GM23338 (cell line): ENCODE data around the gene LAYN. TPM values are rescaled to one million over a fixed set of nuclear protein-coding genes. Genes with fewer than 3 reads are reported as not detected.

Experiments
- ATAC-seq: fragments of 200-7000 bp; cut with Tn5 transposase; 3 replicates; pipeline ENCODE4 v1.9.1; 2020
- DNase-seq: peaks from one replicate; pipeline ENCODE4 v3.0.0-alpha.2; 2015; ENCODE audit warnings: low spot score
- H2AFZ ChIP-seq: fragments of 200-600 bp; sonication (generic); 2 replicates; pipeline ENCODE4 v1.8.0; 2016; ENCODE audit warnings: antibody characterized with exemption, mild to moderate bottlenecking, moderate library complexity
- H3F3A ChIP-seq: fragments of 200-600 bp; sonication (generic); replicated peaks from 2 replicates; pipeline ENCODE4 v1.8.0; 2017; ENCODE audit warnings: antibody characterized with exemption, mixed run types, low read depth
- H3K27ac ChIP-seq: fragments of 200-600 bp; sonication (generic); 2 replicates; pipeline ENCODE4 v1.6.1; 2016; ENCODE audit warnings: low read depth
- H3K27me3 ChIP-seq: fragments of 200-600 bp; sonication (generic); 2 replicates; pipeline ENCODE4 v1.8.0; 2016; ENCODE audit warnings: mild to moderate bottlenecking, mixed run types, moderate library complexity; ENCODE audit not compliant: insufficient read depth
- H3K36me3 ChIP-seq: fragments of 200-600 bp; sonication (generic); 2 replicates; pipeline ENCODE4 v1.8.0; 2016; ENCODE audit warnings: mild to moderate bottlenecking; ENCODE audit not compliant: insufficient read depth
- H3K4me1 ChIP-seq: fragments of 200-600 bp; sonication (generic); 2 replicates; pipeline ENCODE4 v1.8.0; 2016; ENCODE audit warnings: mild to moderate bottlenecking, moderate library complexity; ENCODE audit not compliant: insufficient read depth
- H3K4me2 ChIP-seq: fragments of 200-600 bp; sonication (generic); 2 replicates; pipeline ENCODE4 v1.7.1; 2017; ENCODE audit warnings: mixed run types
- H3K4me3 ChIP-seq: fragments of 200-600 bp; sonication (generic); 2 replicates; pipeline ENCODE4 v1.6.1; 2016; ENCODE audit warnings: mixed run types
- H3K79me2 ChIP-seq: fragments of 200-600 bp; sonication (generic); replicated peaks from 2 replicates; pipeline ENCODE4 v1.8.0; 2017; ENCODE audit warnings: mild to moderate bottlenecking; ENCODE audit not compliant: insufficient read depth
- H3K9me2 ChIP-seq: fragments of 200-600 bp; sonication (generic); 2 replicates; pipeline ENCODE4 v1.8.0; 2017; ENCODE audit not compliant: insufficient read depth
- H4K20me1 ChIP-seq: fragments of 200-600 bp; sonication (generic); replicated peaks from 2 replicates; pipeline ENCODE4 v1.8.0; 2017; ENCODE audit warnings: mild to moderate bottlenecking; ENCODE audit not compliant: insufficient read depth
- H3K27ac Mint-ChIP-seq: 2 replicates; pipeline ENCODE4 v1.8.0; 2020; ENCODE audit warnings: inconsistent platforms, mild to moderate bottlenecking, moderate library complexity, mixed read lengths
- H3K27me3 Mint-ChIP-seq: 3 replicates; pipeline ENCODE4 v1.8.0; 2022; ENCODE audit warnings: low read depth, mild to moderate bottlenecking, moderate library complexity, mixed read lengths, inconsistent platforms; ENCODE audit not compliant: insufficient read depth, poor library complexity
- H3K36me3 Mint-ChIP-seq: 3 replicates; pipeline ENCODE4 v1.8.0; 2021; ENCODE audit warnings: low read depth, mild to moderate bottlenecking, inconsistent platforms, moderate library complexity, mixed read lengths
- H3K4me1 Mint-ChIP-seq: 3 replicates; pipeline ENCODE4 v1.8.0; 2020; ENCODE audit warnings: mild to moderate bottlenecking, inconsistent platforms, mixed read lengths
- H3K4me3 Mint-ChIP-seq: 3 replicates; pipeline ENCODE4 v1.8.0; 2021; ENCODE audit warnings: moderate library complexity, mild to moderate bottlenecking, inconsistent platforms, mixed read lengths
- H3K9me3 Mint-ChIP-seq: 3 replicates; pipeline ENCODE4 v1.8.0; 2020; ENCODE audit warnings: moderate library complexity, mild to moderate bottlenecking, inconsistent platforms, mixed read lengths
- CREB1 ChIP-seq: fragments of 250-450 bp; sonication (Bioruptor Pico); IDR thresholded peaks from 2 replicates; pipeline ENCODE4 v1.5.0; 2020; ENCODE audit warnings: low read depth, mild to moderate bottlenecking, moderate library complexity
- CTCF ChIP-seq, 2 experiments: fragments of 200-600 bp in 1 of 2; sonication (generic) in 1 of 2; conservative IDR thresholded peaks; 2 replicates each; pipeline versions ENCODE4 v1.5.1 to v1.6.1; 2016 to 2017; ENCODE audit warnings: antibody characterized with exemption in 2 of 2, low read depth in 2 of 2, mild to moderate bottlenecking in 2 of 2, moderate library complexity in 1 of 2
- ETS1 ChIP-seq: IDR thresholded peaks from 2 replicates; pipeline ENCODE4 v1.6.1; 2016; ENCODE audit warnings: antibody characterized with exemption
- EZH2 ChIP-seq: fragments of 200-600 bp; sonication (generic); IDR thresholded peaks from one replicate; pipeline ENCODE4 v1.8.0; 2017; ENCODE audit warnings: antibody characterized with exemption, mild to moderate bottlenecking, low read depth; ENCODE audit not compliant: unreplicated experiment
- EZH2phosphoT487 ChIP-seq: fragments of 200-600 bp; sonication (generic); IDR thresholded peaks from one replicate; pipeline ENCODE4 v1.8.1; 2018; ENCODE audit warnings: antibody characterized with exemption; ENCODE audit not compliant: unreplicated experiment
- JUNB ChIP-seq: IDR thresholded peaks from one replicate; pipeline ENCODE4 v1.6.1; 2016; ENCODE audit warnings: antibody characterized with exemption; ENCODE audit not compliant: unreplicated experiment
- NANOG ChIP-seq: IDR thresholded peaks from 2 replicates; pipeline ENCODE4 v1.6.1; 2016; ENCODE audit warnings: antibody characterized with exemption, borderline replicate concordance
- POLR2AphosphoS5 ChIP-seq: IDR thresholded peaks from 2 replicates; pipeline ENCODE4 v1.6.1; 2016; ENCODE audit warnings: antibody characterized with exemption, low read depth
- REST ChIP-seq: IDR thresholded peaks from one replicate; pipeline ENCODE4 v1.6.1; 2018; ENCODE audit warnings: antibody characterized with exemption; ENCODE audit not compliant: unreplicated experiment
- STAT1 ChIP-seq: IDR thresholded peaks from one replicate; pipeline ENCODE4 v1.6.1; 2016; ENCODE audit warnings: antibody characterized with exemption; ENCODE audit not compliant: unreplicated experiment
- ZNF114 ChIP-seq: fragments of 250-450 bp; sonication (Bioruptor Pico); IDR thresholded peaks from 2 replicates; pipeline ENCODE4 v1.5.0; 2020; ENCODE audit warnings: mild to moderate bottlenecking, moderate library complexity
- ZNF331 ChIP-seq: fragments of 250-450 bp; sonication (Bioruptor Pico); IDR thresholded peaks from 2 replicates; pipeline ENCODE4 v1.5.0; 2020; ENCODE audit warnings: low read depth, mild to moderate bottlenecking, moderate library complexity
- ZNF462 ChIP-seq: fragments of 250-450 bp; sonication (Bioruptor Pico); IDR thresholded peaks from 2 replicates; pipeline ENCODE4 v1.5.0; 2020; ENCODE audit warnings: mild to moderate bottlenecking, moderate library complexity
- polyA plus RNA-seq: library from polyadenylated mRNA; unstranded; fragments of >200 nt; fragmentation: Nextera tagmentation; extraction: Ambion mirVana; gene quantifications from 2 replicates; pipeline ENCODE4 v1.2.1, GENCODE V29; 2016
- total RNA-seq: library from RNA; depleted of rRNA; stranded (reverse); fragments of >200 nt; shearing (Covaris generic); gene quantifications from 2 replicates; pipeline ENCODE4 v1.2.3, GENCODE V29; 2014

LAYN gene
- total and polyA plus RNA-seq, 2 experiments from 2014 or later: 6.8 to 7.9 TPM

- H3K27ac Mint-ChIP-seq: no peak overlapping the region
- no peak for ATAC-seq
These were observed 18.1 kb upstream of the LAYN start for GRCh38 chr11:111522426-111522825.

More at GRCh38 chr11:111522426-111522825, 18.1 kb upstream of the LAYN start:
- no peak overlapping the region for H2AFZ ChIP-seq
- no peaks in the 10 kb centered on the region for H3F3A ChIP-seq
- no peaks in the 10 kb centered on the region for H3K9me2 ChIP-seq
- Mint-ChIP-seq H3K27me3 (no peaks in the 10 kb centered on the region), H3K4me1 (peaks cover 7% of the 10 kb centered on the region; the same call in 2 of the 3 replicates), H3K36me3 (no peaks in the 10 kb centered on the region), H3K9me3 (no peaks in the 10 kb centered on the region), H3K4me3 (no peak overlapping the region)
- H3K4me3 ChIP-seq: no peak overlapping the region
- no peaks in the 10 kb centered on the region for H3K36me3 ChIP-seq
- H3K4me1 ChIP-seq: peaks cover 7% of the 10 kb centered on the region; the same call in 1 of the 2 replicates
- TF ChIP-seq ETS1: no peak
- TF ChIP-seq EZH2: no peak
- TF ChIP-seq NANOG: no peak
- TF ChIP-seq ZNF462 (CRISPR knock-in tag): no peak
- TF ChIP-seq ZNF114 (CRISPR knock-in tag): no peak
- no peak for TF ChIP-seq EZH2phosphoT487
- TF ChIP-seq POLR2AphosphoS5: no peak
- TF ChIP-seq CTCF (conservative IDR thresholded peaks at IDR 0.05; ENCODE audit: low read depth in 2 of 2): no peak
- TF ChIP-seq ZNF331 (CRISPR knock-in tag): no peak
- no peak for TF ChIP-seq JUNB
- no peak for TF ChIP-seq REST
- TF ChIP-seq STAT1: no peak
- TF ChIP-seq CREB1: no peak
- no peaks in the 10 kb centered on the region for H3K79me2 ChIP-seq
- H3K4me2 ChIP-seq: no peak overlapping the region
- no peak for DNase-seq
- no peaks in the 10 kb centered on the region for H3K27me3 ChIP-seq
- no peaks in the 10 kb centered on the region for H4K20me1 ChIP-seq
- H3K27ac ChIP-seq: no peak overlapping the region
